ENCODE data around the gene SLC51A.

GRCh38 chr3:196227121-196227561 lies 10.8 kb downstream of the SLC51A start:
- no peak for TF ChIP-seq CHD1 (IDR thresholded peaks at IDR 0.05; ENCODE audit: low read depth, low read length)
- no peak for TF ChIP-seq SAP30 (IDR thresholded peaks at IDR 0.05; ENCODE audit: insufficient read depth, insufficient replicate concordance, low read length)
- no peak for TF ChIP-seq POLR2AphosphoS5 (IDR thresholded peaks at IDR 0.05; ENCODE audit: low read depth, low read length)
- no peak for TF ChIP-seq RFX5 (IDR thresholded peaks at IDR 0.05; ENCODE audit: borderline replicate concordance, low read depth, low read length)
- TF ChIP-seq CTCF (IDR thresholded peaks at IDR 0.05; ENCODE audit: control extremely low read depth in 1 of 3, insufficient read depth in 1 of 3, low read depth in 1 of 3, low read length in 3 of 3) = no peak
- TF ChIP-seq POLR2A (IDR thresholded peaks at IDR 0.05; ENCODE audit: control extremely low read depth in 1 of 2, low read depth in 2 of 2, low read length in 2 of 2) = no peak
